Testis (tissue), 3 donors: ENCODE results near the gene CAMTA1. TPM values are rescaled to one million over a fixed set of nuclear protein-coding genes. Genes with fewer than 3 reads are reported as not detected.

Experiments used
- DNase-seq: peaks from one replicate; pipeline ENCODE4 v3.0.0-alpha.2; 2019
- H3K27ac ChIP-seq, 2 donors: fragments of 200-600 bp; sonication (generic); one replicate each; pipeline ENCODE4 v1.5.1; 2019
- H3K27me3 ChIP-seq: fragments of 200-600 bp; sonication (generic); one replicate; pipeline ENCODE4 v1.5.1; 2019
- H3K36me3 ChIP-seq: fragments of 200-600 bp; sonication (generic); one replicate; pipeline ENCODE4 v1.5.1; 2017; ENCODE audit warnings: low read depth; ENCODE audit errors: missing control alignments
- H3K4me1 ChIP-seq: fragments of 200-600 bp; sonication (generic); one replicate; pipeline ENCODE4 v1.5.1; 2019
- H3K4me3 ChIP-seq, 2 donors: fragments of 200-600 bp; sonication (generic); one replicate each; pipeline ENCODE4 v1.5.1; 2017 to 2019
- H3K9me3 ChIP-seq: fragments of 200-600 bp; sonication (generic); one replicate; pipeline ENCODE4 v1.5.1; 2017
- CTCF ChIP-seq, 3 experiments: fragments of 450-650 bp in 2 of 3; fragments of 200-600 bp in 1 of 3; sonication (generic) in 1 of 3; IDR thresholded peaks; one replicate each; pipeline ENCODE4 v1.5.1; 2016 to 2019; ENCODE audit warnings: antibody characterized with exemption in 3 of 3, mild to moderate bottlenecking in 2 of 3, moderate library complexity in 1 of 3
- POLR2A ChIP-seq: fragments of 450-650 bp; IDR thresholded peaks from one replicate; pipeline ENCODE4 v1.6.1; 2017; ENCODE audit warnings: antibody characterized with exemption, mild to moderate bottlenecking, moderate library complexity
- WGBS, 2 donors: methylation state at CpG; one replicate each; pipeline ENCODE4 v1.1.5; 2018; 5-methylcytosine and 5-hydroxymethylcytosine counted together
- intact Hi-C: fragments of 100-400 bp; cut with DNase I; formaldehyde crosslinking; loops from one replicate; pipeline ENCODE4 v1.15.1; 2023; ENCODE audit warnings: low total_unique reads
- polyA plus RNA-seq: library from polyadenylated mRNA; stranded (reverse); fragments of 350-450 nt; fragmentation: Illumina TruSeq; extraction: RNeasy Lipid Tissue Mini Kit (QIAGEN cat#74804); gene quantifications from one replicate; pipeline ENCODE4 v1.2.3, GENCODE V29; 2014; ENCODE audit warnings: low read depth, low replicate concordance; ENCODE audit not compliant: insufficient read depth
- small RNA-seq, 2 donors: library from RNA; depleted of rRNA; stranded (forward); fragments of <200 nt; gene quantifications; one replicate each; pipeline ENCODE3, GENCODE V24; 2016
- total RNA-seq, 2 donors: library from RNA; depleted of rRNA; stranded (reverse); fragments of >200 nt; gene quantifications; one replicate each; pipeline ENCODE4 v1.2.3, GENCODE V29; 2016

Gene CAMTA1
- total and polyA plus RNA-seq, 3 donors from 2014 or later = 116 to 158 (median 119) TPM

DNA sequence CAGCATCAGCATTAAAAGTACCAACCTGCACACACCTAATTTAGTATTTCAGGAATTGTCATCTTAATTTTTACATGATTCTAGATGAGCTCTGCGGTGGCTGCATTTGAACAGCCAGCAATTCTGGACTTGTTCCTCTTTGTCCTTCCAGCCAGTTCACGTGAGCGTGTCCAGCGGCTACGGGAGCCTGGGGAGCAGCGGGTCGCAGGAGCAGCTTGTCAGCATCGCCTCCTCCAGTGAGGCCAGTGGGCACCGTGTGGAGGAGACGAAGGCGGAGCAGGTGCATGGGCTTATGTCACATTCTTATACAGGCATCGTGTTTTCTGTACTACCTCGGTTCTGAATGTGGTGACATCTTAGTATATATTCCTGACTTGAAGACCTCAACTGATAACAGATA lies 1024.5 kb downstream of the CAMTA1 start:
- Histone ChIP-seq H3K27ac (no peak overlapping the region), H3K9me3 (no peaks in the 10 kb centered on the region), H3K4me3 (no peak overlapping the region), H3K27me3 (no peaks in the 10 kb centered on the region), H3K4me1 (no peaks in the 10 kb centered on the region), H3K36me3 (no peaks in the 10 kb centered on the region)
- 95 to 96% methylated on average over 13 of the region's 13 CpGs for WGBS, 2 donors
- TF ChIP-seq CTCF (IDR thresholded peaks at IDR 0.05) (no peak), POLR2A (no peak)
- intact Hi-C loops = no loop called here
- DNase-seq = no peak

DNA sequence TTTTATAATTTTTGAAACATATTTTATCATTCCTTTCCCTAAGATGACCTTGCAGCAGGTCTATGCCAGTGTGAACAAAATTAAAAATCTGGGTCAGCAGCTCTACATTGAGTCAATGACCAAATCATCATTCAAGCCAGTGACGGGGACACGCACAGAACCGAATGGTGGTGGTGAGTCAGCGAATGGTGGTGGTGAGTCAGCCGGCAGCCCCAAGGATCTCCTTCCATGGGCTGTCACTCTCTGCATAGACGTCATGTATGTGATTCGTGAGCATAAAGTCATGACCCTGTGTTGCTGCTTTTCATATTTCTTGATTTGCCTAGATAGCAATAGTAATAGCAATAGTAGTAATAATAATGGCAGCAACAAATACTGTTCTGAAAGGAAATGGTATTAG lies 1025.1 kb downstream of the CAMTA1 start:
- WGBS, 2 donors = 91 to 96% methylated on average over 7 of the region's 7 CpGs
- no peaks in the 10 kb centered on the region for H3K9me3 ChIP-seq
- intact Hi-C loops = no loop called here
- no peaks in the 10 kb centered on the region for H3K36me3 ChIP-seq
- H3K4me3 ChIP-seq = no peak overlapping the region
- H3K4me1 ChIP-seq = no peaks in the 10 kb centered on the region
- TF ChIP-seq CTCF (IDR thresholded peaks at IDR 0.05) = no peak
- no peak for TF ChIP-seq POLR2A
- no peaks in the 10 kb centered on the region for H3K27me3 ChIP-seq
- no peak for DNase-seq
- H3K27ac ChIP-seq = no peak overlapping the region

DNA sequence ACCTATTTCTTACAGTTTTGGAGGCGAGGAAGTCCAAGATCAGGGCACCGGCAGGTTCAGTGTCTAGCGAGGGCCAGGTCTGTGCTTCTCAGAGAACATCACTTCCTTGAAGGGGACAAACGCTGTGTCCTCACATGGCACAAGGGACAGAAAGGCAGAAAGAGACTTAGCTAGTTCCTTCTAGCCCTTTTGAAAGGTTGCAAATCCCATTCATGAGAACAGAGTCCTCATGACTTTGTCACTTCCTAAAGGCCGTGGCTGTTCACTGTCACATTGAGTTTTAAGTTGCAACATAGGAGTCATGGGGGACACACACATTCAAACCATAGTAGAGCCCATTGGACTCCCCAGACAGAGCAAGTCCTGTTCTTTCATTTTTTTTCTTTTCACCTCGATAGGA lies 1026.2 kb downstream of the CAMTA1 start:
- no peak overlapping the region for H3K27ac ChIP-seq
- no peaks in the 10 kb centered on the region for H3K27me3 ChIP-seq
- no peak for DNase-seq
- no peak overlapping the region for H3K4me3 ChIP-seq
- intact Hi-C loops = no loop called here
- no peaks in the 10 kb centered on the region for H3K36me3 ChIP-seq
- TF ChIP-seq CTCF (IDR thresholded peaks at IDR 0.05) (no peak), POLR2A (no peak)
- WGBS, 2 donors = 93 to 97% methylated on average over 6 of the region's 6 CpGs
- H3K4me1 ChIP-seq = no peaks in the 10 kb centered on the region
- H3K9me3 ChIP-seq = no peaks in the 10 kb centered on the region

DNA sequence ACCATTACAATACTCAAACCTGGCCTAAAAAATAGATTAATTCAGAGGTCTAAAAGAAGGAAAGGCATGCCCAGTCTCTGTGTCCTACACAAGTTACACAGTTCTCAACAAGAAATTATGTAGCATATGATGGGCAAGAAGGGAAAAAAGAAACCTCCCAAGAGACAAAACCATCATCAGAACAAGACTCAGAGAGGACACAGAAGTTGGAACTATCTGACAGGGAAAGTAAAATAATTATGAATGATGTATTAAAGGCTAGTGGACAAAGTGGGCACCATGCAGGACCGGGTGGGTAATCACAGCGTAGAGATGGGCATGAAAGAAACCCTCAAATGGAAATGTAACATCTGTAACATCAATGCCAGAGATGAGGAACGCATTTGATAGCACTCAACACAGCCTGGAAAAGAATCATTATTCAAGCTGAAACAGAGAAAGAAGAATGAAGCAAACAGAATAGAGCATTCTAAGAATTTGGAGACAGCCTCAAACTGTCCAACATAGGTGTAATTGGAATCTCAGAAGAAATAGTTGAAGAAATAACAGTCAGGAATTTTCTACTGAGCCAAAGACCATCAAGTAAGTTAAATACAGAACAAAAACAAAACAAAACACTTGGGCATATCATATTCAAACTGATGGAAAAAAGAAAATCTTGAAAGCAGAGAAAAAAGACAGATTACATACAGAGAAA lies 1028.6 kb downstream of the CAMTA1 start:
- intact Hi-C loops = no loop called here
- H3K36me3 ChIP-seq = no peaks in the 10 kb centered on the region
- no peaks in the 10 kb centered on the region for H3K9me3 ChIP-seq
- H3K4me3 ChIP-seq = no peak overlapping the region
- TF ChIP-seq CTCF (IDR thresholded peaks at IDR 0.05) (no peak), POLR2A (no peak)
- H3K27me3 ChIP-seq = no peaks in the 10 kb centered on the region
- no peak overlapping the region for H3K27ac ChIP-seq
- no peak for DNase-seq
- 97 to 98% methylated on average over 3 of the region's 3 CpGs for WGBS, 2 donors
- H3K4me1 ChIP-seq = no peaks in the 10 kb centered on the region

Small RNAs within 50 kb of the gene (small RNA-seq; reads per million reads assigned to genes)
- gene AL359881.1 (0 reads per million in 2 donors), gene AL590128.1 (0 reads per million in 2 donors), gene RNU1-8P (0 reads per million in 2 donors)

Other genes starting within 250 kb of the CAMTA1 start
- 10 to 100 TPM; 29.0 to 34.6 TPM for gene NOL9, start 230.9 kb upstream of the CAMTA1 start, total RNA-seq
- gene NOL9, start 230.9 kb upstream of the CAMTA1 start, polyA plus RNA-seq = 11.4 TPM
- gene TAS1R1, start 230.1 kb upstream of the CAMTA1 start, total RNA-seq = 1 to 10 TPM; 5.3 to 5.6 TPM
- gene TAS1R1, start 230.1 kb upstream of the CAMTA1 start, polyA plus RNA-seq = 5.1 TPM
- 10 to 100 TPM; 58.9 to 70.7 TPM for gene ZBTB48, start 205.5 kb upstream of the CAMTA1 start, total RNA-seq
- gene ZBTB48, start 205.5 kb upstream of the CAMTA1 start, polyA plus RNA-seq = 80.7 TPM
- 10 to 100 TPM; 71.7 to 84.6 TPM for gene KLHL21, start 182.6 kb upstream of the CAMTA1 start, total RNA-seq
- gene KLHL21, start 182.6 kb upstream of the CAMTA1 start, polyA plus RNA-seq = 31.1 TPM
- 10 to 100 TPM; 88.1 to 94.3 TPM for gene PHF13, start 171.7 kb upstream of the CAMTA1 start, total RNA-seq
- 70.8 TPM for gene PHF13, start 171.7 kb upstream of the CAMTA1 start, polyA plus RNA-seq
- gene THAP3, start 160.6 kb upstream of the CAMTA1 start, total RNA-seq = 10 to 100 TPM; 38.6 to 41.9 TPM
- 28.7 TPM for gene THAP3, start 160.6 kb upstream of the CAMTA1 start, polyA plus RNA-seq
- gene DNAJC11, start 83.6 kb upstream of the CAMTA1 start, total RNA-seq = 10 to 100 TPM; 52.7 to 53.3 TPM
- gene DNAJC11, start 83.6 kb upstream of the CAMTA1 start, polyA plus RNA-seq = 41.5 TPM